Uterus (tissue), 2 donors: ENCODE measurements around the gene GPR17.

Experiments
- CTCF ChIP-seq, 4 experiments: fragments of 200-600 bp in 2 of 4; fragments of 450-650 bp in 2 of 4; sonication (generic) in 2 of 4; IDR thresholded peaks; one replicate each; pipeline ENCODE4 v1.5.1; 2016 to 2019; ENCODE audit warnings: antibody characterized with exemption in 4 of 4, mild to moderate bottlenecking in 2 of 4, moderate library complexity in 1 of 4
- POLR2A ChIP-seq, 2 donors: fragments of 450-650 bp; IDR thresholded peaks; one replicate each; pipeline ENCODE4 v1.6.1; 2016; ENCODE audit warnings: antibody characterized with exemption in 2 of 2, mild to moderate bottlenecking in 1 of 2, moderate library complexity in 1 of 2

- TF ChIP-seq CTCF (IDR thresholded peaks at IDR 0.05) (no peak), POLR2A (IDR thresholded peaks at IDR 0.05) (no peak)
These were observed 25.1 kb upstream of the GPR17 start for GRCh38 chr2:127620866-127621265.
